ENCODE data around the gene DRC3.
"Not testable (repeated sequence)": the region's sequence is repeated elsewhere in the genome, so short reads cannot be mapped to it uniquely, and the experiment has no call there.

The DRC3 gene

GRCh38 chr17:17995887-17996286, 23.2 kb downstream of the DRC3 start:
- DNase-seq = not testable (repeated sequence)

GRCh38 chr17:17998934-17999333, 26.3 kb downstream of the DRC3 start:
- DNase-seq = no peak

- no peak for DNase-seq
Measured at GRCh38 chr17:17999364-18000029, 26.8 kb downstream of the DRC3 start.

- DNase-seq = no peak
Measured at GRCh38 chr17:18000030-18000408, 27.4 kb downstream of the DRC3 start.

GRCh38 chr17:18002171-18002570, 29.5 kb downstream of the DRC3 start:
- no peak for DNase-seq

- no peak for DNase-seq
Measured at GRCh38 chr17:18004345-18004744, 31.7 kb downstream of the DRC3 start.

- DNase-seq = no peak
Measured at GRCh38 chr17:18004884-18005305, 32.2 kb downstream of the DRC3 start.

- no peak for DNase-seq
Measured at GRCh38 chr17:18005496-18005895, 32.8 kb downstream of the DRC3 start.

- DNase-seq = no peak
Measured at GRCh38 chr17:18006495-18007239, 34.0 kb downstream of the DRC3 start.

GRCh38 chr17:18008496-18009268, 36.0 kb downstream of the DRC3 start:
- no peak for DNase-seq

GRCh38 chr17:18009609-18010420, 37.2 kb downstream of the DRC3 start:
- no peak for DNase-seq

- no peak for DNase-seq
Measured at GRCh38 chr17:18011286-18011685, 38.6 kb downstream of the DRC3 start.

GRCh38 chr17:18014006-18014405, 41.3 kb downstream of the DRC3 start:
- no peak for DNase-seq

- no peak for DNase-seq
Measured at GRCh38 chr17:18015593-18015992, 42.9 kb downstream of the DRC3 start.

- no peak for DNase-seq
Measured at GRCh38 chr17:18016426-18016825, 43.8 kb downstream of the DRC3 start.

GRCh38 chr17:18017958-18018357, 45.3 kb downstream of the DRC3 start:
- DNase-seq = no peak

- no peak for DNase-seq
Measured at GRCh38 chr17:18018411-18018921, 45.8 kb downstream of the DRC3 start.

- DNase-seq = no peak
Measured at GRCh38 chr17:18019838-18020154, 47.1 kb downstream of the DRC3 start.

GRCh38 chr17:18020971-18021370, 48.3 kb downstream of the DRC3 start:
- DNase-seq = no peak

GRCh38 chr17:18021372-18021771, 48.7 kb downstream of the DRC3 start:
- no peak for DNase-seq

- no peak for DNase-seq
Measured at GRCh38 chr17:18025241-18025944, 52.7 kb downstream of the DRC3 start.
